KOPT-K1 (cell line): ENCODE data around the gene TRIM46.
A peak's percentile ranks its signal among the peaks of the same experiment; 100 is the strongest.
"Not testable (repeated sequence)": the region's sequence is repeated elsewhere in the genome, so short reads cannot be mapped to it uniquely, and the experiment has no call there.

Experiments
- H3K27ac ChIP-seq: fragments of 200-600 bp; sonication (generic); 2 replicates; pipeline ENCODE4 v1.5.1; 2016; ENCODE audit warnings: antibody characterized with exemption, mild to moderate bottlenecking, low read depth, low read length; ENCODE audit not compliant: poor library complexity, severe bottlenecking
- H3K36me3 ChIP-seq: fragments of 200-600 bp; sonication (generic); 2 replicates; pipeline ENCODE4 v1.5.1; 2017; ENCODE audit warnings: antibody characterized with exemption, mild to moderate bottlenecking, low read length, moderate library complexity; ENCODE audit not compliant: insufficient read depth
- H3K9me3 ChIP-seq: fragments of 200-600 bp; sonication (generic); 2 replicates; pipeline ENCODE4 v1.5.1; 2017; ENCODE audit warnings: antibody characterized with exemption, low read length, mild to moderate bottlenecking; ENCODE audit not compliant: insufficient read depth, poor library complexity, severe bottlenecking

Gene TRIM46

DNA sequence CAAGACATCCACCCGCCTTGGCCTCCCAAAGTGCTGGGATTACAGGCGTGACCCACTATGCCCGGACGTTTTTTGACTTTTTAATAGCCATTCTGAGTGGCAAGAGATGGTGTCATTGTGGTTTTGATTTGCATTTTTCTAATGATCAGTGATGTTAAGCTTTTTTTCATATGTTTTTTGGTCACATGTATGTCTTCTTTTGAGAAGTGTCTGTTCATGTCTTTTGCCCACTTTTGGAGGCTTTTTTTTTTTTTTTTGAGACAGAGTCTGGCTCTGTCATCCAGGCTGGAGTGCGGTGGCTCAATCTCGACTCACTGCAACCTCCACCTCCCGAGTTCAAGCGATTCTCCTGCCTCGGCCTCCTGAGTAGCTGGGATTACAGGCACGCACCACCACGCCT, 9.0 kb upstream of the TRIM46 start:
- peaks cover 11% of the 10 kb centered on the region; the same call in 1 of the 2 replicates for H3K36me3 ChIP-seq
- not testable (repeated sequence) for H3K9me3 ChIP-seq, H3K27ac ChIP-seq

DNA sequence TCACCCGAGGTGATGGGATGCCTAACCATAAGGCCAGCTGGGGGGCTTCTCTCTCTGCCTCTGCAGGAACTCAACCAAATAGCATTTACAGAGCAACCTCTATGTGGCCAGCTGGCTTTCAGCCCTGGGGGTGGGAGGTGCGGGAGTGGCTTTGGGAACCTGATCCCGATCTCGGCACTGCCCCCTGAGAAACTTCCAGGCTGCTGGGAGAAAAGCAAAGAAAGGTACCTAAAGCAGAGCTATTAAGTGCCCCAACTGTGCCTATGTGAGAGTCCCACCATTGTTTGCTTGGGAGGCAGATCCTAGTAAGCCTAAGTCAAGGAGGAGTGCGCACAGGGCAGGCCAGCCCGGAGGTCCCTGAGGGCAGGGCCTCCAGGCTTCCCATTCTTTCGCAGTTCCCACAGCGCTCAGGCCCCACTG, 7.6 kb upstream of the TRIM46 start:
- Histone ChIP-seq H3K9me3 (no peaks in the 10 kb centered on the region), H3K27ac (no peak overlapping the region)

DNA sequence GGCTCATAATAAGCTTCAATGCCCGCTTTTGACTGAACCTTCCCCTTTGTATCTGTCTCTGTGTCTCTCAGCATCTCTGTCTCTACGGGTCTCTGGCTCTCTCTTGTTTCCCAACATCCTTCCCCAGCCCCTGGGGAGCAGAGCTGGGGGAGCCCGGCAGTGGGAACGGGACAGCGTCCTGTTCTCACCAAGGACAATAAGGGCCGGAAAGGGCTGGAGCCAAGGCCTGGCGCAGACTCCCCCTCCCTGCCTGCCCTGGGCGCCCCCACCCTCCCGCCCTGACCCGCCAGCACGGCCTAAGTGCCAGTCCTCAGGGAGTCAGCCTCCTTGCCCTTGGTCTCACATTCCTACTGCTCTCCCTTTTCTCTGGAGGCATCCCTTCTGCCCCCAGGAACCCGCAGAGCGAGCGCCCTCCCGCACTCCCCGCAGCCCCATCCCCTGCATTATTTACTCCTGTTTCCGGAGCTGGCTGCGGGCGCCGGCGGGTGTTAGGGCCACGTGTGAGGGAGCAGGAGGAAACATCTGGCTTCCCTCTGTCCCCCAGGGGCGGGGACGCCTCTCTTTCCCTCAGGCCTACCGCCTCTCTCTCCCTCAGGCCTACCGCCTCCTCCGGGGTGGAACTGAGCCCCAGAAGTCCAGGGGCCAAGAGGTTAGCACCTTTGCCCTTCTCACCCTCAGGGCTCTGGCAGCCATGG, 7.0 kb upstream of the TRIM46 start:
- peaks cover 19% of the 10 kb centered on the region; the same call in 1 of the 2 replicates for H3K36me3 ChIP-seq
- H3K9me3 ChIP-seq: no peaks in the 10 kb centered on the region
- H3K27ac ChIP-seq: peak overlapping the region; percentile 28

More for the DNA sequence above, 7.6 kb upstream of the TRIM46 start:
- H3K36me3 ChIP-seq: peaks cover 19% of the 10 kb centered on the region; the same call in 1 of the 2 replicates

DNA sequence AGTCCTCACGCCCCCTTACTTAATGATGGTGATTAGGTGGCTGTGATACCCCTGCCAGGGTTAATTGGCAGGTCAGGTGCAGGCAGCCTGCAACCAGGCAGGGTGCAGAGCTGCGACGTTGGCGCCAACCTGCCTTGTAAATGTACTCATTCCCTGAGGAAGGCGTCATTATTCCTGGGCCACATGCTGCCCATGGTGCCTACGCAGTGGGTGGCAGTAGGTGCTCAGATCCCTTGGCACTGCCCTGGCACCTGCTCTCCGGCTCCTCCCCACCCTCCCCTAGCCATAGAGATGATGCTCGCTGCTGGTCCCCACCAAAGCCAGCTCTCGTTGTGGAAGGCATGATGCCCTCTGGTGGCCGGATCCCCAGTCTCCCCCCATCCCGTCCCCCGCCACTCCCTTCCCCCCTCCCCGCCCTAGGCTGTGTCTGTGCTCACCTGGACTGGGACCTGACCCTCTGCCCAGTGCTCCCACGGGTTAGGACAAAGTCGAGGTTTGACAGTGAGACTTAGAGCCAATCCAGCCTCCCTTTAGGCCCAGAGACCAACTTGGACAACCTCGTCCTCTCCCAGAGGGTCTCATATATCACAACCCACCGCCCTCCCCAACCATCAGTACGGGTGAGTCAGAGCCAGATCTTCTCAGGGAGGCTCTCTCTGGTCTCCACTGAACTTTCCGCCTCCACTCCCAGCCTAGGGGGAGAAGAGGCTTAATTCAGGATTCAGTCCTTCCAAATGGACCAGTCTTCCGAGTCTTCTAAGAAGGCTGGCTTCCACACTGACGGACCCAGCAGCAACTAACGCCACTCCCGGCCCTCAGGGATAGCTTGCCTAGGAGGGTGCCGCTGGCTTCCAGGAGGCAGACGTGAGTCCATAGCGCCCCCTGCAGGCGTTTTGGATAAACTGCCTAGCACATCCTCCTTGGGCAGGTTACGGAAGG, 6.2 kb upstream of the TRIM46 start:
- H3K27ac ChIP-seq: peak overlapping the region; percentile 28
- no peaks in the 10 kb centered on the region for H3K9me3 ChIP-seq
- H3K36me3 ChIP-seq: peaks cover 19% of the 10 kb centered on the region; the same call in 1 of the 2 replicates

DNA sequence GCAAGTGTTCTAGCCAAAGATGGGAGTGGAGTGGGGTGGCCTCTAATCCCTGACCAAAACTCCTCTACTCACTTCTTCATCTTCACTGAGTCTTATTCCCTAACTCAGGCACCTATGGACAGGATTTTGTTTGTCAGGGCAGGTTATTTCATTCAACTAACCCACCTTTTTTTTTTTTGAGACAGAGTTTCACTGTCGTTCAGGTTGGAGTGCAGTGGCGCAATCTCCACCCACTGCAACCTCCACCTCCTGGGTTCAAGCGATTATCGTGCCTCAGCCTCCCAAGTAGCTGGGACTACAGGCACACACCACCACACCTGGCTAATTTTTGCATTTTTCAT, 5.6 kb upstream of the TRIM46 start:
- H3K27ac ChIP-seq, H3K9me3 ChIP-seq: not testable (repeated sequence)
- H3K36me3 ChIP-seq: peaks cover 19% of the 10 kb centered on the region; the same call in 1 of the 2 replicates

DNA sequence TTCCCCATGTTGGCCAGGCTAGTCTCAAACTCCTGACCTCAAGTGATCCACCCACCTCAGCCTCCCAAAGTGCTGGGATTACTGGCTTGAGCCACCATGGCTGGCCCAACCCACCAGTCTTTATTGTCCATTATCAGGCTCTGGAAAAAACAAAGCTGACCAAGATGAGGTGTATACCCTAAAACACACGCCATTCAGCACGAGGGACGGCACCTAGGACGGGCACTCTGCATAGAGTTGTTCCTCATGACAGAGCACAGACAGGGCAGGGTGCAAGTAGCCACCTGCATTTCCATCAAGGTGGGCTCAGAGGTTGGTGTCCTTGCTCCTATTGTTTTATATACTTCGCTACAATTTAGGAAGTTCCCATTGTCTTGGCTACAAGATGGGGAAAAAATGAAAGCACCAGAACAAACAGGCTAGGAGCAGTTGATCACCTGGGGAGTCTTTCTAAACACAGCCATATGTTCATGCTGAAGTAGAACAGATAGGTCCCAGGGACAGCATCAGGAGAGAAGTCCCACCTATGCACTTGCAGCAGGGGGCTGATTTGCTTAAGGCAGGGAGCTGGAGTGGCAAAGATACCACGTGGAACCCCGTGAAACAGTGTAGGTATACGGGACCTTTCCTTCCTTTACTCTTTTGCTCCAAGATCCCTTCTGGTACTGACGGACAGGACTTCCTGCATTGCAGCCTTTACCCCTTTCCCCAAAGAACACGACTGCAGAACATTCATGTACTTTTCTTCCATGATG, 5.0 kb upstream of the TRIM46 start:
- Histone ChIP-seq H3K36me3 (peaks cover 19% of the 10 kb centered on the region; the same call in 1 of the 2 replicates), H3K9me3 (no peaks in the 10 kb centered on the region), H3K27ac (no peak overlapping the region)

DNA sequence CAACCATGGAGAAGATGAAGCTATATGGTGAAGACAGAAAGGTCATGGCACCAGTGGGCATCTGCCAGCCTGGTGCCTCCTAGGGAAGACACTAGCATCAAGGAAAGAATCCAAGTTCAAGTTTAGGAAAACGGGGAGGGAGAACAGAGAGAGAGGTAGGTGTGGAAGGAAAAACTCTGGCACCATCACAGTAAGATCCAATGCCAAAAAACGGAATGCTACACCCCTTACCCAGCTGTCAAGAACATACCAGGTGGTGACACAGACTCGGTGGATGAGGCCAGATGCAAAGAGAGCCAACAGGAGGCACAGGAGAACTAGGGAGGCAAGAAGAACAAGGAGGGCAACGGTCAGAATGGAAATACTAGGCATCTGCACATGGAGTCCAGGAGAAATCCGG, 4.1 kb upstream of the TRIM46 start:
- Histone ChIP-seq H3K36me3 (peaks cover 19% of the 10 kb centered on the region; the same call in 1 of the 2 replicates), H3K27ac (no peak overlapping the region), H3K9me3 (no peaks in the 10 kb centered on the region)

DNA sequence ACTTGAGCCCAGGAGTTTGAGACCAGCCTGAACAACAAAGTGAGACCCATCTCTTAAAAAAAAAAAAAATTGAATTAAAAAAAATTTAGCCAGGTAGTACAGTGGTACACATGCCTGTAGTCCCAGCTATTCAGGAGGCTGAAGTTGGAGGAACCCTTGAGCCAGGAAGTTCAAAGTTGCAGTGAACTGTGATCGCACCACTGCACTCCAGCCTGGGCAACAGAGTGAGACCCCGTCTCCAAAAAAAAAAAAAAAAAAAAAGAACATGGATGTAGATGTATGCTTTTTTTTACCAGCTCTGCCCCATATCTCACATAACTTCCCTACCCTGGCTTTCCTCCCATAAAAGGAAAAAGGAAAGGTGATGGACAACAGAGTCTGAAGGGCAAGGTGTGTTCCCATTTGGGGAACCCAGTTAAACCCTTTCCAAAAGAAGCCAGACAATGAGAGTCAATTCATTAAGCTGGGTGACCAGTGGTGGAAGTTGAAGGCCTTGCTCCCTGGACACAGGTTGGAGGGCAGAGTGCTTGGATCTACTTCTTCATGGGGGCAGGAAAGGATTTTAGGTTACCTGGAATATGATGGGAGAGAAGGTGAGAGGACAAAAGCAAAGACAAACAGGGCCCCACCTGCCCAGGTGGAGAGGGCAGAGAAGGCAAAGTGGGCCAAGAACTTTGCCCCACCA, 3.4 kb upstream of the TRIM46 start:
- Histone ChIP-seq H3K9me3 (no peaks in the 10 kb centered on the region), H3K27ac (no peak overlapping the region), H3K36me3 (peaks cover 19% of the 10 kb centered on the region; the same call in 1 of the 2 replicates)

DNA sequence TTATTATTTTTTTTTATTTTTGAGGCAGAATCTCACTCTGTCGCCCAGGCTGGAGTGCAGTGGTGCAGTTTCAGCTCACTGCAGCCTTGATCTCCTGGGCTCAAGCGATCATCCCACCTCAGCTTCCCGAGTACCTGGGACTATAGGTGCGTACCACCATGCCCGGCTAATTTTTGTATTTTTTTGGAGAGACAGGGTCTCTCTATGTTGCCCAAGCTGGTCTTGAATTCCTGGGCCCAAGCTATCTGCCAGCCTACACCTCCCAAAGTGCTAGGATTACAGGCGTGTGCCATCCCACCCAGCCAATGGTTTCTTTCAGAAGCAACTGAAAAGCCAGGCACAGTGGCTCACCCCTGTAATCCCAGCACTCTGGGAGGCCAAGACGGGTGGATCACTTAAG, 2.8 kb upstream of the TRIM46 start:
- H3K36me3 ChIP-seq: peaks cover 19% of the 10 kb centered on the region; the same call in 1 of the 2 replicates
- H3K9me3 ChIP-seq: no peaks in the 10 kb centered on the region
- H3K27ac ChIP-seq: no peak overlapping the region

DNA sequence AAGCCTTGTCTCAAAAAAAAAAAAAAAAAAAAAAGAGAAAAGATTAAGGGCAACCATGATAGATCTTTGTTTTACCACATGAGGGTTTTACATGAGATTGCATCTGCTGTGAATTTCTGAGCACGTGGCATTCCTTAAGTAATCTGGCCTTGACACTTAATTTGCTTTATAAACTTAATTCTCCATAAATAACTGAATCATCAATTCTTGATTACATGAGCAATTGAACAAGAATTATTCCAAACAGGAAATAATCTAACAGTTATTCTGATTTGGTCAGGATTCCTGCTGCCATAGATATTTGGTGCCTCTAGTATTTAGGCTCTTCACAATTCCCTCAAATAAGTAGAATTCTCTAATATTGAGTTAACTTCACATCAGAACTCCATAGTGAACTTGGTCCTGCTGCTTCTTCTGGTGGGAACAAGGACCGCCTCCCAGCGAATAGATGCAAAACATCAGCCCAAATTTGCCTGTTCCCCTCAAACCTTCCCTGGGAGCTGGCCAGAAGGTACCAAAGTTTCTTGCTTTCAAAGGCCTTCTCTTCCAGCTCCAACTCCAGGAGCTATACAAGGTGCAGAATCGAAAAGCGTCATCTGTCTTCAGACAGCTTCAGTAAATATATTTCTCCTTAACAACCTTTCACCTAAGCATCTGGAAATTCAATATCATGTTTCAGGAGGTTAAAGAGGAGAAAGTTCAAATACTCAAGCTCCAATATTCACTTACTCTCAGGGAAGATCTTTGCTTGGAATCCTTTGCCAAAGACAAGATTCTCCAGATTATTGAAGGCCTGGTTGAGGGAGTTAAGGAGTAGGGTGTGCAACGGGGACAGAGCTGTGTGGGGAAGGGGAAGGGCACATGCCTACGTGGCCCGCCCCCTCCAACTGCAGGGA, 1.6 kb upstream of the TRIM46 start:
- no peaks in the 10 kb centered on the region for H3K9me3 ChIP-seq
- H3K27ac ChIP-seq: peak overlapping the region; percentile 89
- peaks cover 23% of the 10 kb centered on the region for H3K36me3 ChIP-seq

DNA sequence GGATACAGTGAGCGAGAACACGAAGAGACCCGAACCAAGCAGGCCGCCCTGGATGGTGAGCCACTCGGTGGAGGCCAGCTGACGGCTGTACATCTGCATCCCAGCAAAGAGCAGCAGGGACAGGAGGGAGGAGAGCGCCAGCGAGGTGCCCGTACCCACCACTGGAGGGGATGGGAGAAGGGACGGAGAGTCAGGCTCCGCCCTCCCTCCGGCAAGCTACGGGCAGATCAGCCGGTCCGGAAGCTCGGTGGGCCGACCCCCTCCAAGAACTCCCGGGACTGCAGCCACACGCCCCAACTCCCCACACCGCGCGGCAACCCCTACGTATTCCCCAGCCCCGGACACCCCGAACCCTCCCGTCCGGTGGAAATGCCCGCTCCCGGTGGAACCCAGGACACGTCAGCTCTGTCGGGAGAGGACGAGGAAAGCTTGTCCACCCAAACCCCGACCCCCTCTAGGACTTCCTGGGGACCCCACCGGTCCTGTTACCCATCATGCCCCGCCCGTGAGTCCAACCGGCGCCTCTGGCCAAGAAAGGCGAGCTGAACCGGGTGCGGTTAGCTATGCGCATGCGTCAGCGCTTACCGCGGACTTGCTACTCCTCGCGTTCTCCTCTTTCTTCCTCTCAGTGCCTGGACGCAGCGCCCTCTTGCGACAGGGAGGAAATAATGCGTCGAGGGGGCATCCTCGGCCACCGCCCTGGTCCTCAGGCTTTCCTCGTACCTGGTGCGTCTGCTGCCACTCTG, 744 bp upstream of the TRIM46 start, which contains the start of gene KRTCAP2:
TSS of gene KRTCAP2 (minus strand) at position 573 of the 746 bp plus-strand sequence. CDS start at position 493, 80 bp downstream.
- Histone ChIP-seq H3K9me3 (no peaks in the 10 kb centered on the region), H3K27ac (peak within 1 kb of the TSS; percentile 89), H3K36me3 (peaks cover 31% of the 10 kb centered on the region)

DNA sequence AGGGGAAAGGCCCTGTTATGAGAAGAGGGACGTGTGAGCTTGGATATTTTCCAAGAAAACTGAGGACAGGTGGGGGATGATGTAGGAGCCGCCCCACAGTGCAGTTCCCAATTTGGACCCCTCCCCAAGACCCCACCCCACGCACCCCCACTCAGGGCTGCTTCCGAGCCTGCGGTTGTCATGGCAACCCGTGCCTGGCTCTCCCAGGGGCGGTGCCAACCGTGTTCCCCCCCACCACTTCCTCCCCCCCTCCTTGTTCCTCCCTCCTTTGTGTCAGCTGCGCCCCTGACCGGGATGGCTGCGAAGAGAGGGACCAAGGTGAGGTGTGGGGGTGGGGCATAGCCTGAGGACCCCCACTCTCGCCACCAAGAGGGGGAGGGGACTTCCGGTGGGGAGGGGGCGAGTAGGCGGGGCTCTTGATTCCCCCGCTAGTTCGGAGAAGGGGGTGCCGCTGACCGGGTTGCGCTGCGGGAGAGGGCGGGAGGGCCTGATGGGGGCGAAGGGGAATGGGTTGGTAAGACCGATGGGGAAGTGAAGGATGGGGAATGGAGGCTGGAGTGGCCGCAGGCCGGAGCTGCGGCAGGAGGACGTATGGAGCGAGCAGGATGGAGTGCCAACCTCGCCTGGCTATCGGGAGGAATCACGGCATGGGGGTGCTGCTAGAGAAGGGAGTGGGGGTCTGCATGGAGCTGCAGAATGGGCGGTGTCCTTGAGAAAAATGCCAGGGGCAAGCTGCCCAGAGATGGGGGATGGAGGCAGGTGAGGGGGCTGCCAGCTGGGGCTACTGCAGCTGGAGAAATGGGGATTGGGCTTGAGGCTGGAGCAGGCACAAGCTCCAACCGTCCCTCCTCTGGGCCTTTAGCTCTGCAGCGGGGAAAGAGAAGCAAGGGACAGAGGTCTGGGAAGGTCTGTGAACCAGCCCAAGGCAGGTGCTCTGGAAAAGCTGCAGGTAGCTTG, 953 bp downstream of the TRIM46 start:
- Histone ChIP-seq H3K36me3 (peaks cover 34% of the 10 kb centered on the region), H3K9me3 (no peaks in the 10 kb centered on the region), H3K27ac (peak overlapping the region; percentile 89)
